Colon (tissue), 2 donors: ENCODE data around the gene SPPL3.
"Not testable (repeated sequence)": the region's sequence is repeated elsewhere in the genome, so short reads cannot be mapped to it uniquely, and the experiment has no call there.

Experiments
- FAIRE-seq: peaks from 2 replicates; lab custom pipeline; 2012; peaks lifted over from hg19 to GRCh38; lab: Jason Lieb, UNC
- donor health status: control.
- donor health status: control.

The SPPL3 gene

DNA sequence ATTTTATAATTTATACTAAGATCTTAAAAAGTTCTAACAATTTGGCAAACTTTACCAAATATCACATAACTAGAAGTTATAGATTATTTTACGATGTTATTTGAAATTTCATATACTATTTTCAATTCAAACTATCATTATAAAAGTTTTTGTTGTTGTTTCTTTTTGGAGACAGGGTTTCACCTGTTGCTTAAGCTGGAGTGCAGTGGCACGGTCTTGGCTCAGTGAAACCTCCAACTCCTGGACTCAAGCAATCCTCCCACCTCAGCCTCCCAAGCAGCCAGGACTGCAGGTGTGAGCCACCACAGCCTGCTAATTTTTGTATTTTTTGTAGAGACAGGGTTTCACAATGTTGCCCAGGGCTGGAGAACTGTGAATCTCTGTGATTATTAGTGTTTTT lies 87.8 kb downstream of the SPPL3 start:
- no peak for FAIRE-seq

DNA sequence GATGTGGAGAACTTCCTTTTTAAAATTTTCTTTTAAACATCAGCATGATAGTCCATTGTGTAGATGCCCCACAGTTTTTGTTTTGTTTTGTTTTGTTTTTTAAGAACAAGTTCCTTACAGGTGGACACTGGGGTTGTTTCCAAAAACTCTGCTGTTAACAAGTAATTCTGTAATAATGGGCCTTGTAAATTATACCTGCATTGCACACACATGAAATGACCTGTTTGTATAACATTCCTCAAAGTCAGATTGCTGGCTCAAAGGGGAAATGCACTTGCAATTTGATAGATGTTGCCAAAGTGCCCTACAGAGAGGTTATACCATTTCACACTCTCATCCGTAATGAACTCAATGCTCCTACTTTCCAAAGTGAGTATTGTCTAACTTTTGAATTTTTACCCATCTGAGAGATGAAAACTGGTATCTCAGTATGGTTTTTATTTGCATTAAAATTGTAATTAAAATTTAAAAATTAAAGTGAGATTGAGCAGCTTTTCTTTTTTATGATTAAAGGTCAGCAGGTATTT lies 89.2 kb downstream of the SPPL3 start:
- no peak for FAIRE-seq

DNA sequence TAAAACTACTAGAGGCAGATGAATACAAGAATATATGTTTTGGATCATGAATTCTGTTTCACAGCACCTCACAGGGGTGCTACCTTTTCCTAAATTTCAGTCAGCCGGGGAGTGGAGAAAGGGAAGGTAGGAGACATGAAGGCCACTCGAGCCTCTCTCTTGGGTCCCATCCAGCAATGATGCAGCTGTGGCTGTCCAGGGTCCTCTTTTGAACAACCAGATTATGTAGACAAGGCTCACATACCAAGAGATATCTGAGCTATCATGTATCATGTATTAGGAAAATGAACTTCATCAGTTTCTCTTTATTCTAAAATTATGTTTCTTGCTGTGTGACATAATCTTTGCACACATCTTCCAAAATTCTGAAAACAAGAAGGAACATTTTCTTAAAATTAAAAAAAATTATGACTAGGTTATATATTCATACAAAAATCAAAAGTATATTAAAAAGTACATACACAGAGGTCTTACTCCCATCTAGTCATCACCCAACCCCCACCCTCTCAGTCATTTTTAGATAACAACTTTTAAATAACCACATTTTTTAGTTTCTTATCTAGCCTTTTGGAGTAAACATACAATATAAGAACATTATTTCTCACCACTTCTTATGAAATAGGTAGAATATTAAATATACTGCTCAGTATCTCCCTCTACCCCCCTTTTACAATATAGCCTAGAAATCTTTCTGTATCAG lies 89.8 kb downstream of the SPPL3 start:
- FAIRE-seq, result no peak

DNA sequence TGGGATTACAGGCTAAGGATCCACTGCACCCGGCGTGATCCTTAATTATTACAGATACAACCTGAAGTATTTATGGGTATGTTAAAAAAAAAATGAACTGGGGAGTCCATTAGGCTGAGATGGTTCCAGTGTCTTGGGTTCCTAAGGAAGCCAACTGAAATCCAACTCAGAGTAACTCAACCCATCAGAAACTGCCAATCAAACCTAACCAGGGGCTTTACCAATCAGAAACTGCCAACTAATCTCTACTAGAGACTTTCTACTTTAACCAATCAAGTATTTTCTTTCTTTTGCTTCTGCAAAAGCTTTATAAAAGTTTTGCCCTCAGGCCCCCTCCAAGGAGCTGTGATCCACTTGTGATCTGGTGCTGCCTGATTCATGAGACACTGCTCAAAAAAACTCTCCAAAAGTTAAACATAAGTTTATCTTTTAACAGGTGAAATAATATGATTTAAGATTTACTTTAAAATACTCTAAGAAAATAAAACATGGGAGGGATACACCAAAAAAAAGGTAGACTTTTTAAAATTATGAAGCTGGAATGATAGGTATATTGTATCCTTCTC lies 90.5 kb downstream of the SPPL3 start:
- no peak for FAIRE-seq

GRCh38 chr12:120810021-120810420 lies 94.1 kb downstream of the SPPL3 start:
- no peak for FAIRE-seq

DNA sequence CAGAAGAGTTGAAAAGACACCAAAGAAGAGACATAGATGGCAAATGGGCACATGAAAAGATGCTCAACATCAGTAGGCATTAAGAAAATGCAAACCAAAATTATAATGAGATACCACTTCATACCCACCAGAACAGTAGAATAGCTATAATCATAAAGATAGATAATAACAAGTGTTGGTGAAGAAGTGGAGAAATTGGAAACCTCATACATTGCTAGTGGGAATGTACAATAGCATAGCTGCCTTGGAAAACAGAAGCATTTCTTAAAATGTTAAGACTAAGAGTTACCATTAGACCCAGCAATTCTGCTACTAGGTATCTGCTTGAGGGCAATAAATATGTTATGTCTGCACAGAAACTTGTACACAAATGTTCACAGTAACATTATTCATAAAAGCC lies 99.7 kb downstream of the SPPL3 start:
- FAIRE-seq, result no peak

DNA sequence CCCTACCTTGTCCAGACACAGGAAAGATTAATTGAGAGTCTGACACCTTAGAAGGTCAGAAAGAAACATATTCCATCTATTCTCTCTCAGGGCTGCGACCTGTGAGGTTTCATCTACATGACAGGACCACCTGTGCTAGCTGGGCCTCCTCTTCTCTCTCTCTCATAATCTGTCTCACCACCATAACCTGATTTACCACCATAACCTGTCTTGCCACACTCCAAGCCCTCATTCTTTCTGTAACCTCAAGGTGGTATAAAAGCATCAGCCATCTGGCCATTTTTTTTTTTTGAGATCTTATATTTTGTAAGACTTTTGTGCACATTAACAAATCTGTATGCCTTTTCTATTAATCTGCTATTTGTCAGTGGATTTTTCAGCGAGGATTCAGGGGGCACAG lies 103.0 kb downstream of the SPPL3 start:
- no peak for FAIRE-seq

GRCh38 chr12:120800665-120801064 lies 103.5 kb downstream of the SPPL3 start:
- no peak for FAIRE-seq

- FAIRE-seq, result no peak
These were observed 104.7 kb downstream of the SPPL3 start for GRCh38 chr12:120799243-120800045.

DNA sequence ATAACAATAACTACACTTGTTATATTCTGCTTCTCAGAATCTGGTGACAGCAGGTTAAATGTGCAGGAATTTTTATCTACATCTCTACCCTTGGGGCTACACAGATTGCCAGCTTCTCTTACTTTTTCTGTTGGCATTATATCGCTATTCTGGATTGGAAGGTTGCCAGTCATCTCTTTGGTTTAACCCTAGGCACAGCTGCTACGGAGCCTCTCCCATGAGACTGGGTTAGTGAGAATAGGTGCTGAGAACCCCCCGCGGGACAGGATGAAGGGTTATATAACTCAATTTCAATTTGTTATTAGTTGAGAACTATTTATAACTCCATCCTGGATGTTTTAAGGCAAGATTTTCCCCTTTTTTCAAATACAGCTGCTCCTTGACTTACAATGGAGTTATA lies 105.5 kb downstream of the SPPL3 start:
- no peak for FAIRE-seq

DNA sequence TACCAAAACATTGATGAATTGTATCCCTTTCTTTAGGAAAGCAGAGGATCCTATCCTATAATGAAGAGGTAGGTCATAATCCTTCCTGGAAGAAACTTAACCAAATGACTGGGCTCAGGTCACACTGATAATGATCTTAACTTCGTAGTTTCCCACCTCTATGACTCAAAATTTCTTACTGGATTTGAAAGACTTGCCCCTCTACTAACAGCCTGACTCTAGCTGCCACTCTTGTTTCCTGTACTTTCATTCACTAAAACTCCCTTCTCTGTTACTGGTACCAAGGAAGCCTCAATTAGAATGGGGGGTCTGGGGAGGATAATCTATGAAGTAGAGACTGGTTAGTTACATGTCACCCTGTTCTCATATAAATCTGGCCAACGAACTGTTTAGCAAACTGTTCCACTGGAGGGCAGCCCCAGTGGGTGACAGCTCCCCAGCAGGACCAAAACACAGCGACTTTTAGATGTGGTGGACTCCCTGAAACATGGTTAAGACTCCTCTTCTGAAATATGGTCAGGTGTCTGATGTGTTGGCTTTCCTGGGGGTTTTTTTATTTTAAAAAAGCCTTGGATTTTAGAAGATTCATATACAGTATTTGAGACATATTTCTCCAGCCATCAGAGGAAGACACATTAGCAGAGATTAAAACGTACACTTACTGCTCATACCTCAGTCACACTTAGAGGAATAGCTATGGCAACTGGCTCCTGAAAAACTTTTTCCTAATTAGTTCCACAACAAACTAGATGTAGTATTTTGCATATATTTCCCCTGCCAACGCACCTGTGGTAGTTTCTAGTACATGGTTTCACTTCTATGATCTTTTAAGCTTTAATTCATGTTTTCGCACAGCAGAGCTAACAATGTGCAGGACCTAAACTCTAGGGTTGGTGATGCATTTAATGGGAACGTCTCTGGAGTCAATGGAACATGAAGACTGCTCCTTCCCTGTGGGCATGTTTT lies 106.2 kb downstream of the SPPL3 start:
- FAIRE-seq, result no peak

DNA sequence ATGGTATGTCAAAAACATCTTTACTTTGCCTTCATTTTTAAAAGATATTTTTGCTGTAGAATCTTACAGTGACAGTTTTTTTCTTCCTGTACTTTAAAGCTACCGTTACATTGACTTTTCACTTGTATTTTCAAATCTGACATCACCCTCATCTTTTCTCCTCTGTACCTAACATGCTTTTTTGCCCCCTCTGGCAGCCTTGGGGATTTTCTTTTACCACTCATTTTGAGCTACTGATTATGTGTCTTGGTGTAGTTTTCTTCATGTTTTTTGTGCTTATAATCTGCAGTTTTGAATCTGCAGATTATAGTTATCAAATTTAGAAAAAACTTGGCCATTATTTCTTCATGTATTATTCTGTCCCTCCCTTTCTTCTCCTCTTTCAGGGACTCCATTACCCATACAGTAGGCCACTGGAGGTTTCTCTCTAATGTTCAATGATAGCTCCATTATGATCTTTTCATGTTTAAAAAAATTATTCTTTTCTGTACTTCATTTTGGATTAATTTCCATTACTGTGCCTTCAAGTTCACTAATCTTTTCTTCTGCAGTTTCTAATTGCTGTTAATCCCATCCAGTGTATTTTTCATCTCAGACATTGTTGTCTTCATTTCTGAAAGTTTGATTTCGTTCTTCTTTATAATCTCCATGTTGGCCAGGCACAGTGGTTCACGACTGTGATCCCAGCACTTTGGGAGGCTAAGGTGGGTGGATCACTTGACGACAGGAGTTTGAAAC lies 108.5 kb downstream of the SPPL3 start:
- no peak for FAIRE-seq

DNA sequence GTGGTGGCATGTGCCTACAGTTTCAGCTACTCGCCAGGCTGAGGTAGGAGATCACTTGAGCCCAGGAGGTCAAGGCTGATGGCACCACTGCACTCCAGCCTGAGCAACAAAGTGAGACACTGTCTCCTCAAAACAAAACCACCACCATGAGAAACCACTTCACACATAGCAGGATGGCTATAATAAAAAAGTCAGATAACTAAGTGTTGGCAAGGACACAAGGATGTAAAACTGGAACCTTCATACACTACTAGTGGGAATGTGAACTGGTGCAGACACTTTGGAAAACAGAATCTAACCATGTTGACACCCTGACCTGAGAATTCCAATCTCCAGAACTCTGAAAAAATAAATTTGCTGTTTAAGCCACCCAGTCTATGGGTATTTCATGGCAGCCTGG lies 110.8 kb downstream of the SPPL3 start:
- FAIRE-seq, result no peak

DNA sequence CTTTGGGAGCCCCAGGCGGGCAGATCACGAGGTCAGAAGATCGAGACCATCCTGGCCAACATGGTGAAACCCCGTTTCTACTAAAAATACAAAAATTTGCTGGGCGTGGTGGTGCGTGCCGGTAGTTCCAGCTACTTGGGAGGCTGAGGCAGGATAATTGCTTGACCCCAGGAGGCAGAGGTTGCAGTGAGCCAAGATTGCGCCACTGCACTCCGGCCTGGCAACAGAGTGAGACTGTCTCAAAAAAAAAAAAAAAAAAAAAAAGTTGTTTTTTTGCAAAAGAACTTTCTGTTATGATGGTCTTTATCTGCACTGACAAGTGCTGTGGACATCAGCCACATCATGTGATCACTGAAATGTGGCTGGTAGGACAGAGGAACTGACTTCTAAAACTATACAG lies 111.7 kb downstream of the SPPL3 start:
- FAIRE-seq, result not testable (repeated sequence)

GRCh38 chr12:120791669-120792176 lies 112.4 kb downstream of the SPPL3 start:
- FAIRE-seq, result no peak

DNA sequence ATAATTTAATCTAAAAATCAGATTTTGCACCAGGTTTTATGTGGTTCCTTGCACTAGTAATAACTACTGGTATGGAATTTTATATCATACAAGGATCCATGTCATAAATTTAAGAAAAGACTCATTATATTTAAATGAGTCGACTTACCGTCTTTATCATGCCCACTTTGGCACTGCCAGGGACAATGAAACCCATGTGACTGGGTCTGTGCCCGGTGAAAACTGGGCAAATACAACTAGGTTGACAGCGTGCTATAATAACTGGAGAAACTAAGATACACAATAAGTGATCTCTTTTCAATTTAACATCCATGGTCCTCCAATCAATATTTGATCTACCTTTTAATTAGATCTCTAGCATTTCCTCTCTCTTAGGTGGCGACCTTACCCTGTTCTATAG lies 114.0 kb downstream of the SPPL3 start:
- no peak for FAIRE-seq

- no peak for FAIRE-seq
These were observed 116.3 kb downstream of the SPPL3 start for GRCh38 chr12:120787889-120788288.

GRCh38 chr12:120784804-120785203 lies 119.4 kb downstream of the SPPL3 start:
- no peak for FAIRE-seq

DNA sequence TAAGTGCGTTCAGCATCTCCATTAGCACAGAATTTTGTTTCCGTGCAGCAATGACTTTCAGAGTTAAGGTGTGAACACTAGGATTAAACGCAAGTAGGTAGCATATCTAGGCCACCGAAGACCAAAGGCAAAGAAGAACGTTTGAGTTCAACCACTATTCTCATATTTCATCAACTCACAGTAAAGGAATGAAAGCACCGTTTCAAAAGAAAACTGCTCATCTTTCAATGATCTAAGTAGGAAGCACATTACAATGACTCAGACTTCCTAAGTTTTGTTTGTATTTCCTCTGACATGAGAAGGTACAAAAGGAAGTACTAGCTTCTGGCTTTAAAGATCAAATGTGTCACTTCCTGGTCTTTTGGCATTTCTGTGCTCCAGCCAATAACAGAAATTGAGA lies 121.0 kb downstream of the SPPL3 start:
- FAIRE-seq, result no peak

- FAIRE-seq, result no peak
These were observed 128.2 kb downstream of the SPPL3 start for GRCh38 chr12:120775862-120776552.
